HG03439 (cell line): ENCODE measurements around the gene MYB.

ENCODE experiments used
- ATAC-seq: cut with Tn5 transposase; IDR thresholded peaks from one replicate; pipeline ENCODE4 v1.9.1; 2021; ENCODE audit warnings: mild to moderate bottlenecking, moderate library complexity; ENCODE audit not compliant: unreplicated experiment

MYB gene

GRCh38 chr6:135187372-135187771 is 6.3 kb downstream of the MYB start:
- no peak for ATAC-seq

GRCh38 chr6:135188718-135189117 is 7.6 kb downstream of the MYB start:
- ATAC-seq, result no peak

- ATAC-seq, result no peak
These were observed 8.2 kb downstream of the MYB start for GRCh38 chr6:135189344-135189743.

- ATAC-seq, result no peak
These were observed 10.6 kb downstream of the MYB start for GRCh38 chr6:135191508-135192255.

DNA sequence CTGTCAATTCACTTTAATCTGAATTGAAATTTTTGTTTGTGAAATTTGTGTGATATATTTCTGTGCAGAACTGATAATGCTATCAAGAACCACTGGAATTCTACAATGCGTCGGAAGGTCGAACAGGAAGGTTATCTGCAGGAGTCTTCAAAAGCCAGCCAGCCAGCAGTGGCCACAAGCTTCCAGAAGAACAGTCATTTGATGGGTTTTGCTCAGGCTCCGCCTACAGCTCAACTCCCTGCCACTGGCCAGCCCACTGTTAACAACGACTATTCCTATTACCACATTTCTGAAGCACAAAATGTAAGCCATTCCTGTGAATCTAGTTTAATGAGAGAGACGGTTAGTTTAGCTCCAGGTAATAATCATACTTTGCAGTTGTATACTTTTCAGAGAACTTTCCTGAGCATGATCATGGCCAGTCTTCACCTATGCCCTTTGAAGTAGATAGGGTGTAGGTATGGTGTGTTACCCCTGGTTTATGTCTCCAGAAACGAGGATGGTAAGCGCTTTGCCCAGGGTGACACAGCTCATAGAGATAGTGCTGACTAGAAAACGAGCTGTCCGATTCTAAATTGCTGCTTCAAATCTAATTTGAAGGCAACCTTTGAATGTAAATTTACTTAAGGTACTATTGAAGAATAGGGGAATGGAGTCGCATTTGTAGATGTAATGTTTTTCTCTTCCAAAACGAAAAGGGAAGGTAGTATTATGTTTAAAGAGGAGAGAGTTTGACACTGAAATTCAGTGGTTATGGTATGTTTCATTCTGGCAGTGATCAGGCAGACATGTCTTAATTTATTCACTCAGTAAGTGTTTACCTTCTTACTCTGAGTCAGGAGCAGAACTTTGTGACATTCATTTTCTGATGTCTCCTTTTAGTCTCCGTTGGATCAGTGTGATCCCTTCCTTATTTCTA is 11.4 kb downstream of the MYB start:
- no peak for ATAC-seq

DNA sequence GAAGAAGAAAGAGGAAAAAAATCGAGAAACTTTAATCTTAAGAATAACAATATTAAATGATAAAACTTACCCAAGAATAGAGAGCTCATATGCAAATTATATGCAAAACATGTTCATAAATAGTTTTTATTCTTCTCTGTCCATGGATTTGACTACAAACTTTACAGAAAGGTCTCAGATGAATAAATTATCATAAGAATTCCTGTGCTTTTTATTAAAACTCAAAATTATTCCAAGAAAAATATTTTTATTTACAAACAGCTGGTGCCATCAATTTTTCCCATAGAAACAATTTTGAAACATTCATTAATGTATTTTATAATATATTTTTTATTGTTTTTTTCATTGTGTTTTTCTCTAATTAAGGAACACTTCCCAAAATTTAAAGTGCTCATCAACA is 12.1 kb downstream of the MYB start:
- no peak for ATAC-seq

DNA sequence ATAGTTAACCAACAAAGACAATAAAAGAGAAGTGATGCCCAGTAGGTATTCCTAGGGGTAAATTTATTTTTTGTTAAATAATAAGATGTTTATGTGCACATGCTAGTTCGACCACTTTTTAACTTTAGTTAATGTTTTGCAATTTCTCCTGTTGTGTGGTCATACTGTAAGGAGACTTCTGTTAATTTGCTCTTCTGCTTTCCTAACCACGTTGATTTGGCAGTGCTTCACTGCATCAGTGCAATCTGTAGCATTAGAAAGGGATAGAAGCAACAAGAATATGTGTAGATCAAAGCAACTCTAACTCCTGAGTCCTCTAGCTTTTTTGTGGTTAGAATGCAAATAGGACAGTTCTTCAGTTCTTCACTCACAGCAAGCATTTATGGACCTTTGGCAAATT is 13.9 kb downstream of the MYB start:
- no peak for ATAC-seq

DNA sequence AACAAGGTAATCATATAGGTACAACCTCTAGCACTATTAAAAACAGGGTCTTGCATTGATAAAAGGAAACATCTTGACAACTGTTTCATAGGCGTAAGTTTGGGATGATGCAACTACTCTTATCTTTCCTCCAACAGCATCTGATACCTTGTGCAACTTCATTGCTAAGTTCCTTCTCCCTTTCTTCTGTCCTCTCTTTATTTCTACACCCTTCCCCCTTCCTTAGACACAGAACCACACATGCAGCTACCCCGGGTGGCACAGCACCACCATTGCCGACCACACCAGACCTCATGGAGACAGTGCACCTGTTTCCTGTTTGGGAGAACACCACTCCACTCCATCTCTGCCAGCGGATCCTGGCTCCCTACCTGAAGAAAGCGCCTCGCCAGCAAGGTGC is 14.4 kb downstream of the MYB start:
- no peak for ATAC-seq

- ATAC-seq, result peak; percentile 54
These were observed 15.8 kb downstream of the MYB start for GRCh38 chr6:135196739-135197510.

- no peak for ATAC-seq
These were observed 21.7 kb downstream of the MYB start for GRCh38 chr6:135202836-135203235.

DNA sequence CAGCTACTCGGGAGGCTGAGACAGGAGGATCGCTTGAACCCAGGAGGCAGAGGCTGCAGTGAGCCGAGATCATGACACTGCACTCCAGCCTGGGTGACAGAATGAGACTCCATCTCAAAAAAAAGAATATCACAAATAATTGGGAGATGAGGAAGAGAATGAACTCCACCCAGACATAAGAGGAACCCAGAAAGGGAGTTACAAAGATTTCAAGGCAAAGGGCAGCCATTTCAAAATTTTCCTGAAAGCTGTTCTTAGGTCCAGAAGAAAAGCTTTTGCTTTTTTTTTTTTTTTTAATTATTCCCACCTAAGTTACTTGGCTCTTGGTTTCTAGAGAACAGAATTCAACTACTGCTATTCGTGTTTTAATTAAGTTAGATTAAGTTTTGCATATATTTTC is 23.8 kb downstream of the MYB start:
- no peak for ATAC-seq

GRCh38 chr6:135209803-135210202 is 28.7 kb downstream of the MYB start:
- no peak for ATAC-seq

DNA sequence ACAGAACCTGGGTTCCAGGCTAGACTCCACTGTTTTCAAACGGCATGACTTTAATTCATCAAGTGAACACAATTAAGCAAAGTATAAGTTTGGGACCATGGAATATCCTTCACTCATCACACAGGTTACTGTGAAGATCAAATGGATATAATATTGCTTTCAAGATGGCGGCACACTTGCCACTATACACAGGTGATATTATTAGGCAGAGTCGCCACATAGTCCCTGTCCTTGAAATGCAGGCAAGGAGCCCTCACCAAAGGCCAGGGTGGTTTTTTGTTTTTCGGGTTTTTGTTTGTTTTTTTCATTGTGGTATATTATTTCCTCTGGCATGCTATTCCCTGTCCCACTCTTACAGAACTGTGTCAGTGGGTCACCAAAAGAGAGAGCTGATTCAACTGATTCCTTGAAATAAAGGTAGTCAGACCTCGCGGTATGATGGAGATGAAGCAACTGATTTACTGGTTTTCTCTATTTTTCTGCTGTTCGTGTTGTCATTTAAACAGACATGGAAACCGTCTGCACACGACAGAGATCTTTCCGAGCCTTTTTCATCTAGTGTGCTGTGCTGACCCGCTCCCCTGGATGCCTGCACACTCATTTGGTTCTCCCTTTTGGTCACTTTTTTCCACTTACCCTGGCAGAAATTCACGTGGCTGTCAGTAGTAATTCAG is 29.7 kb downstream of the MYB start:
- no peak for ATAC-seq

DNA sequence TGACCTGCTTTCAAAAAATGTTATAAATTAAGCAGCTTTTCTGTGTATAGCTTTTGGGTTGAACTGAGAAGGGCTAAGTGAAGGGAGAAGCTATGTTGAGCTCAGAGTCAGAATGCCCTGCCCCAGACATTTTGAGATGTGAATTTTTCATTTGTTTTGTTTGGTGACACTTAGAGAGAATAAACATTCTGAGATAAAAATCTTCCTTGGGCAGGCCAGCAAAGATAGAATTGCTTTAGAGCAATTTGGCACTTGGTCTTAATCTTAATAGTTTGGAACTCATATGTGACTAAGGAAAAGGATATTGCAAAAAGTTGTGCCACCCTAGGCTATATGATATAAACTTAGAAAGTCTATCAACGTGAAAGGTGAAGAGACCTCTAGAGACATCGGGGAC is 30.2 kb downstream of the MYB start:
- no peak for ATAC-seq

- no peak for ATAC-seq
These were observed 31.1 kb downstream of the MYB start for GRCh38 chr6:135212020-135212806.

GRCh38 chr6:135212935-135213334 is 31.8 kb downstream of the MYB start:
- no peak for ATAC-seq

DNA sequence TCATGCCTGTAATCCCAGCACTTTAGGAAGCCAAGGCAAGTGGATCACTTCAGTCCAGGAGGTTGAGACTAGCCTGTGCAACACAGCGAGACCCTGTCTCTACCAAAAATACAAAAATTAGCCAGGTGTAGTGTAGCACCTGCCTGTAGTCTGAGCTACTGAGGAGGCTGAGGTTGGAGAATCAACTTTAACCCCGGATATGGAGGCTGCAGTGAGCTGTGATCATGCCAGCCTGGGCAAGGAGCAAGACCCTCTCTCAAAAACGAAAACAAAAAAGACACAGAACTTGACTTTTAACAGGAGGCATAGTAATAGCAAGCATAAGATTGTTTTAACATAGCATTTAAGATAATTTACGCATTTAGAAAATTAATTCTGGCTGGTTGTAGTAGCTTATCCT is 32.5 kb downstream of the MYB start:
- ATAC-seq, result no peak

DNA sequence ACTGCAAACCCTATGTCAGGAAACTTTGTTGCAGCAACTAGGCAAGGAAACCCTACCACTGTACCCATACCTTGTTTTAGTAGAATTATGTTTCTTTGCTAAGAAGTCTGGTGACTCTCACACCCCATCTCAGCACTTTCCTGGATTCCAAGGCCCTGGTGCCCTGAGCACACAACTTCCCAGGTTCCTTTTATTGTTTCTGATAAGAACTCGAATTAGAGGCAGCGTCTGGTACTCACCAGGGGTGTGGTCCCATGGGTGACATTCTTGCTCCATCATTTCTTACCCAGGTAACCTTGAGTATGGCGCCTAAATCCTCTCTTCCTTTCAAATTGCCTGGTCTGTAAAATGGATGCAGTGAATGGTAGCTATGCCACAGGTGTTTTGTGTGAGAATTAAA is 34.1 kb downstream of the MYB start:
- no peak for ATAC-seq

DNA sequence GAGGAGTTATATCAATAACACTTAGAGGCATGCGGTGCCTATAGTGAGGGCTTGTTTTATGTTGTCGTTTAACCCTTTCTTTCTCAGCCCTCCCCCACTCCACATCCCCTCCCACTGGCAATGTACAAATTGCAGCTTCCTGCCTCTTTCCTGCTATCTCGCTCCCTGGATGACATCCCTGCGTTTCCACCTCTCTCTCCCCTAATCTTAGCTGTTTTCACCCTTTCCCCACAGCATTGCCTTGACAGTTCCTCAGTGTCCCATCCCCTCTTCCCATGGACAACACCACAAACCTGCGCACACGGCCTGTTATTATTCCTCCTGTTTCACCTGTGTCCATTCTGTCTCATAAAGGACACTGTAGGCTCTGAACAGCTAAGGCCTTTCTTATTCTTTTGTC is 34.5 kb downstream of the MYB start:
- ATAC-seq, result no peak

GRCh38 chr6:135217663-135218062 is 36.6 kb downstream of the MYB start:
- no peak for ATAC-seq
